Lower leg skin (tissue), 3 donors: ENCODE results near the gene SLC25A27.

ENCODE experiments used
- CTCF ChIP-seq, 3 donors: fragments of 450-650 bp; IDR thresholded peaks; one replicate each; pipeline ENCODE4 v1.5.1; 2016; ENCODE audit warnings: antibody characterized with exemption in 3 of 3, mild to moderate bottlenecking in 3 of 3, moderate library complexity in 2 of 3
- POLR2A ChIP-seq, 2 donors: fragments of 450-650 bp; IDR thresholded peaks; one replicate each; pipeline ENCODE4 v1.6.1; 2016 to 2017; ENCODE audit warnings: antibody characterized with exemption in 2 of 2, mild to moderate bottlenecking in 1 of 2, moderate library complexity in 1 of 2

- TF ChIP-seq CTCF (IDR thresholded peaks at IDR 0.05) = no peak
- no peak for TF ChIP-seq POLR2A (IDR thresholded peaks at IDR 0.05)
These were observed 959 bp upstream of the SLC25A27 start for GRCh38 chr6:46651816-46652215.
